A549 (cell line): ENCODE measurements around the gene DENND10. TPM values are rescaled to one million over a fixed set of nuclear protein-coding genes. Genes with fewer than 3 reads are reported as not detected.

ENCODE experiments used
- ATAC-seq, 2 experiments: fragments of 200-7000 bp in 1 of 2; fragments of >200 bp in 1 of 2; cut with Nextera tagmentation in 1 of 2; cut with Tn5 transposase in 1 of 2; 3 replicates each; pipeline versions ENCODE4 v1.8.0 to v1.9.1; 2018 to 2020; ENCODE audit warnings: mild to moderate bottlenecking in 1 of 2, moderate library complexity in 1 of 2
- CTCF ChIA-PET: fragments of 300-600 bp; sonication (Branson Sonifier 250); formaldehyde crosslinking; extraction: SDS; loops from one replicate; lab custom pipeline; 2021; ENCODE audit warnings: antibody characterized with exemption, inconsistent platforms; lab: Yijun Ruan, JAX
- POLR2A ChIA-PET: fragments of 350-600 bp; formaldehyde crosslinking; extraction: SDS; loops from one replicate; lab custom pipeline; 2021; ENCODE audit warnings: antibody characterized with exemption, inconsistent platforms; lab: Yijun Ruan, JAX
- DNase-seq, 2 experiments: peaks; one replicate each; pipeline versions ENCODE4 v3.0.0 to v3.0.0-alpha.2; 2011 to 2016; ENCODE audit warnings: low read depth in 1 of 2, low spot score in 1 of 2
- FAIRE-seq: peaks from 2 replicates; lab custom pipeline; 2011; peaks lifted over from hg19 to GRCh38; lab: Jason Lieb, UNC
- H3K27ac ChIP-seq, 2 experiments: fragments of >200 bp; sonication (Bioruptor Twin); formaldehyde crosslinking; 3 replicates each; pipeline ENCODE4 v1.5.1; 2016 to 2017
- H3K4me1 ChIP-seq: fragments of >200 bp; sonication (Bioruptor Twin); formaldehyde crosslinking; 3 replicates; pipeline ENCODE4 v1.6.1; 2016
- H3K4me2 ChIP-seq: fragments of >200 bp; sonication (Bioruptor Twin); formaldehyde crosslinking; 3 replicates; pipeline ENCODE4 v1.6.1; 2016
- H3K4me3 ChIP-seq: fragments of >200 bp; sonication (Bioruptor Twin); formaldehyde crosslinking; 3 replicates; pipeline ENCODE4 v1.5.1; 2016
- H3K9me3 ChIP-seq: fragments of >200 bp; sonication (Bioruptor Twin); formaldehyde crosslinking; 3 replicates; pipeline ENCODE4 v1.6.1; 2016
- BCL3 ChIP-seq: fragments of >200 bp; sonication (Bioruptor Twin); formaldehyde crosslinking; IDR thresholded peaks from 3 replicates; pipeline ENCODE4 v1.6.1; 2016
- BHLHE40 ChIP-seq: IDR thresholded peaks from 2 replicates; pipeline ENCODE4 v1.6.1; 2012; ENCODE audit warnings: low read depth, low read length, inconsistent platforms
- CBX2 ChIP-seq: fragments of 200-600 bp; sonication (generic); IDR thresholded peaks from 2 replicates; pipeline ENCODE4 v1.6.1; 2016; ENCODE audit warnings: low read depth, mild to moderate bottlenecking, borderline replicate concordance
- CHD2 ChIP-seq: fragments of 150-350 bp; IDR thresholded peaks from 2 replicates; pipeline ENCODE4 v1.6.1; 2014; ENCODE audit warnings: low read length; ENCODE audit not compliant: partially characterized antibody
- CHD4 ChIP-seq: fragments of 200-600 bp; sonication (generic); IDR thresholded peaks from 2 replicates; pipeline ENCODE4 v1.6.1; 2016; ENCODE audit warnings: antibody characterized with exemption, mild to moderate bottlenecking, borderline replicate concordance
- E2F6 ChIP-seq: IDR thresholded peaks from 2 replicates; pipeline ENCODE4 v1.6.1; 2012; ENCODE audit warnings: low read depth, borderline replicate concordance
- EHF ChIP-seq: fragments of 250-450 bp; sonication (Bioruptor Pico); IDR thresholded peaks from 2 replicates; pipeline ENCODE4 v1.5.0; 2020; ENCODE audit warnings: mild to moderate bottlenecking
- ESRRA ChIP-seq: fragments of 150-350 bp; IDR thresholded peaks from 2 replicates; pipeline ENCODE4 v1.6.1; 2014; ENCODE audit warnings: mild to moderate bottlenecking, low read length, borderline replicate concordance
- HDAC2 ChIP-seq: fragments of 200-600 bp; sonication (generic); IDR thresholded peaks from 2 replicates; pipeline ENCODE4 v1.6.1; 2016
- HES2 ChIP-seq: fragments of >200 bp; sonication (Bioruptor Twin); formaldehyde crosslinking; IDR thresholded peaks from 2 replicates; pipeline ENCODE4 v1.6.1; 2016
- HMGXB4 ChIP-seq: fragments of 250-450 bp; sonication (Bioruptor Pico); IDR thresholded peaks from 2 replicates; pipeline ENCODE4 v1.5.0; 2021; ENCODE audit warnings: mild to moderate bottlenecking, moderate library complexity, borderline replicate concordance
- HOXB5 ChIP-seq: fragments of 250-450 bp; sonication (Bioruptor Pico); IDR thresholded peaks from 2 replicates; pipeline ENCODE4 v1.5.0; 2020; ENCODE audit warnings: mild to moderate bottlenecking, moderate library complexity
- JUN ChIP-seq, 2 experiments: fragments of >200 bp; sonication (Bioruptor Twin); formaldehyde crosslinking; IDR thresholded peaks; 2 replicates in 1 of 2; 3 replicates in 1 of 2; pipeline ENCODE4 v1.6.1; 2016 to 2017
- JUNB ChIP-seq: fragments of >200 bp; sonication (Bioruptor Twin); formaldehyde crosslinking; IDR thresholded peaks from 2 replicates; pipeline ENCODE4 v1.6.1; 2016
- NR3C1 ChIP-seq: fragments of >200 bp; sonication (Bioruptor Twin); formaldehyde crosslinking; IDR thresholded peaks from 3 replicates; pipeline ENCODE4 v1.6.1; 2017
- PHF8 ChIP-seq: fragments of 200-600 bp; sonication (generic); IDR thresholded peaks from 2 replicates; pipeline ENCODE4 v1.6.1; 2016; ENCODE audit warnings: low read depth, mild to moderate bottlenecking, antibody characterized with exemption, moderate library complexity, borderline replicate concordance
- POLR2A ChIP-seq: IDR thresholded peaks from 2 replicates; pipeline ENCODE4 v1.6.1; 2012; ENCODE audit warnings: mild to moderate bottlenecking, low read length
- RAD21 ChIP-seq, 2 experiments: fragments of >200 bp in 1 of 2; sonication (Bioruptor Twin) in 1 of 2; formaldehyde crosslinking in 1 of 2; IDR thresholded peaks in 1 of 2; conservative IDR thresholded peaks in 1 of 2; 2 replicates in 1 of 2; 3 replicates in 1 of 2; pipeline ENCODE4 v1.6.1; 2012 to 2018; ENCODE audit warnings: inconsistent platforms in 1 of 2
- RARB ChIP-seq: fragments of 250-450 bp; sonication (Bioruptor Pico); IDR thresholded peaks from 2 replicates; pipeline ENCODE4 v1.8.0; 2021; ENCODE audit warnings: mild to moderate bottlenecking, moderate library complexity
- USF2 ChIP-seq: fragments of 450-650 bp; IDR thresholded peaks from 2 replicates; pipeline ENCODE4 v1.6.1; 2014; ENCODE audit warnings: antibody characterized with exemption
- ZFP36 ChIP-seq: fragments of 450-650 bp; IDR thresholded peaks from 2 replicates; pipeline ENCODE4 v1.6.1; 2014; ENCODE audit warnings: borderline replicate concordance; ENCODE audit not compliant: partially characterized antibody
- ZNF302 ChIP-seq: fragments of 250-450 bp; sonication (Bioruptor Pico); IDR thresholded peaks from 2 replicates; pipeline ENCODE4 v1.9.0; 2021; ENCODE audit warnings: inconsistent platforms, mild to moderate bottlenecking, moderate library complexity
- WGBS: methylation state at CpG from one replicate; pipeline ENCODE4 v1.1.6; 2017; ENCODE audit errors: missing lambda C conversion rate; 5-methylcytosine and 5-hydroxymethylcytosine counted together
- polyA minus RNA-seq: library from RNA; depleted of rRNA, polyadenylated mRNA; stranded (reverse); fragments of >200 nt; gene quantifications from 2 replicates; pipeline ENCODE4 v1.2.3, GENCODE V29; 2011; rRNA and poly(A)+ RNA removed
- polyA plus RNA-seq, 4 experiments: library from polyadenylated mRNA; depleted of rRNA in 3 of 4; stranded (reverse); fragments of >200 nt; fragmentation: RNase III in 1 of 4; extraction: RNeasy Plus Mini Kit Qiagen cat#74134 plus additional on column Dnase treatment in 1 of 4; gene quantifications; 2 replicates in 3 of 4; 3 replicates in 1 of 4; pipeline ENCODE4 v1.2.3, GENCODE V29; 2011 to 2017

The DENND10 gene
- polyA plus RNA-seq (2011; rRNA removed): 88.6 and 94.3 TPM in 2 replicates
- 41.4 and 43.8 TPM in 2 replicates for polyA plus RNA-seq (2012; cell fraction: cytosol; rRNA removed)
- 22.6 and 26.0 TPM in 2 replicates for polyA plus RNA-seq (2012; cell fraction: nucleus; rRNA removed)
- polyA plus RNA-seq (2017; fragmentation: RNase III; extraction: RNeasy Plus Mini Kit Qiagen cat#74134 plus additional on column Dnase treatment): 47.1 to 49.7 TPM (median 48.4 TPM) in 3 replicates
- 47.4 and 66.9 TPM in 2 replicates for polyA minus RNA-seq

GRCh38 chr10:119103903-119104653 lies at the start of gene DENND10:
DENND10 (plus strand) TSS chr10:119104113; CDS start chr10:119104143, 30 bp downstream.
- POLR2A ChIA-PET: interaction anchor here (0.9 to 1.9 kb wide), 9 partner anchors 9 to 95 kb away, joined by 3 to 32 read pairs (median 4); no protein-coding TSS in a partner anchor

GRCh38 chr10:119055472-119055871 lies 48.4 kb upstream of the DENND10 start:
- WGBS: 88% methylated on average over 1 of the region's 1 CpG

More at GRCh38 chr10:119103903-119104653, at the start of gene DENND10:
- WGBS: under 1% methylated on average over 15 of the region's 91 CpGs
- Histone ChIP-seq H3K4me3 (peak within 1 kb of the TSS; percentile 86), H3K9me3 (no peaks in the 10 kb centered on the region), H3K4me1 (peaks cover 17% of the 10 kb centered on the region; the same call in 2 of the 3 replicates), H3K4me2 (peak within 1 kb of the TSS; percentile 92), H3K27ac (peak within 1 kb of the TSS; percentile 88 to 99)
- CTCF ChIA-PET: interaction anchor here (0.9 to 1.5 kb wide), 3 partner anchors 8 to 11 kb away, joined by 4 to 5 read pairs (median 4); no protein-coding TSS in a partner anchor
- no peak for FAIRE-seq
- ATAC-seq: peak; percentile 86 to 92
- peak; percentile 79 to 86 for DNase-seq
- TF ChIP-seq RARB (CRISPR knock-in tag) (no peak), JUN (IDR thresholded peaks at IDR 0.05) (peak; percentile 32 to 89; a peak in 4 of 5 replicates), HOXB5 (CRISPR knock-in tag) (no peak), E2F6 (peak; percentile 42; the same call in 1 of the 2 replicates), EHF (no peak), PHF8 (peak; percentile 82; the same call in 1 of the 2 replicates), POLR2A (peak; percentile 98), RAD21 (conservative IDR thresholded peaks at IDR 0.05 in 1 of 2, IDR thresholded peaks at IDR 0.05 in 1 of 2) (0 out of 5 replicates have a peak, but pooled peaks of 1 of the 2 experiments have one; percentile 15), BCL3 (peak; percentile 73; the same call in 1 of the 3 replicates), CHD4 (no peak)

More at GRCh38 chr10:119055472-119055871, 48.4 kb upstream of the DENND10 start:
- ChIA-PET CTCF (no interaction called here), POLR2A (no interaction called here)
- Histone ChIP-seq H3K9me3 (no peaks in the 10 kb centered on the region), H3K27ac (no peak overlapping the region), H3K4me2 (no peak overlapping the region), H3K4me1 (no peaks in the 10 kb centered on the region), H3K4me3 (no peak overlapping the region)
- TF ChIP-seq ESRRA (no peak), HES2 (no peak), JUNB (no peak), HOXB5 (CRISPR knock-in tag) (no peak), USF2 (no peak), POLR2A (no peak), HDAC2 (no peak), CBX2 (no peak), NR3C1 (no peak), ZFP36 (no peak), ZNF302 (CRISPR knock-in tag) (no peak), CHD2 (no peak), EHF (no peak), JUN (IDR thresholded peaks at IDR 0.05) (no peak), BHLHE40 (no peak), HMGXB4 (CRISPR knock-in tag) (no peak), BCL3 (no peak)
- no peak for FAIRE-seq
- no peak for DNase-seq
- ATAC-seq: no peak
